ENCODE measurements around the gene KSR2. TPM values are rescaled to one million over a fixed set of nuclear protein-coding genes. Genes with fewer than 3 reads are reported as not detected.

Gene KSR2
- total RNA-seq, 1 donor = under 0.01 TPM

GRCh38 chr12:117437516-117438255 lies 531.1 kb downstream of the KSR2 start:
- TF ChIP-seq CTCF (IDR thresholded peaks at IDR 0.05; ENCODE audit: insufficient read depth, low read length) = no peak
- DNase-seq (ENCODE audit: low read depth) = no peak
- no peak overlapping the region for H3K4me3 ChIP-seq (ENCODE audit: low read depth, low read length)

- no peak for TF ChIP-seq CTCF (IDR thresholded peaks at IDR 0.05; ENCODE audit: insufficient read depth, low read length)
- no peak overlapping the region for H3K4me3 ChIP-seq (ENCODE audit: low read depth, low read length)
- DNase-seq (ENCODE audit: low read depth) = no peak
Measured at GRCh38 chr12:117433878-117434277, 534.9 kb downstream of the KSR2 start.

DNA sequence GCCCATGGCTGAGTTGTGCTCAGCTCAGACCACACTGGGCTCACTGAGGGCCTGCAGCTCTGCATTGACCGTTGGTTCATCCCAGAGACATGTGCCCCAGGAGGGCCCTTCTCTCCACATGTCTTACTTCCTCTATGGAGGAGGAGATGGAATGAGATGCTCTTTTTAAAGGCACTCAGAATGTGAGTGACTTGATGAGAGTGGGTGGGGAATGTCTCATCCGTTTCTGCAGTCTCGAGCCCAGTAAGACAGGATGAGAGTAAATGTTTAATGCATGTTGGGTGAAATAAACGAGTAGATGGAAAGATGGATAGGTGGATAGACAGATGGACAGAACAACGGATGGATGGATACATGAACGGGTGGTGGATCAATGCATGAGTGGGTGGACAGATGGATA lies 538.5 kb downstream of the KSR2 start:
- no peak for TF ChIP-seq CTCF (IDR thresholded peaks at IDR 0.05; ENCODE audit: insufficient read depth, low read length)
- no peak for DNase-seq (ENCODE audit: low read depth)
- no peak overlapping the region for H3K4me3 ChIP-seq (ENCODE audit: low read depth, low read length)

DNA sequence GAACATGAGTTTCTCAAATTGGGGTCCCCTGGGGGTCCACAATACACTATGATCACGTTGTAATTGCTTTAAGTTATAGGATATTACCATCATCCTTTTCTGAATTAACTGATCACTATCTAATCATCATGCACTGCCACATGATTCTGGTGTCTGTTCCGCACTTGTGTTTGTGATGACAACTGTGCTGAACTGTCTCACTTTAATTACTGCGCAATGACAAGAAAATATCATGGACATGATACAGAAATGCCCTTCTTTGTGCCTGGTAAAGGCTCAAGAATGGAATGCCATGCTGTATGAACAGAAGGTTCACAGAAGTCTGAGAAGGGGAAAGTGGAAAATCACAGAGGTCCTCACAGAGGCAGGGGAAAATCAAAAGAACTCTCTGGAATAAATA lies 541.6 kb downstream of the KSR2 start:
- TF ChIP-seq CTCF (IDR thresholded peaks at IDR 0.05; ENCODE audit: insufficient read depth, low read length) = no peak
- no peak for DNase-seq (ENCODE audit: low read depth)
- H3K4me3 ChIP-seq (ENCODE audit: low read depth, low read length) = no peak overlapping the region

GRCh38 chr12:117421987-117422386 lies 546.8 kb downstream of the KSR2 start:
- TF ChIP-seq CTCF (IDR thresholded peaks at IDR 0.05; ENCODE audit: insufficient read depth, low read length) = no peak
- DNase-seq (ENCODE audit: low read depth) = no peak

GRCh38 chr12:117421068-117421752 lies 547.6 kb downstream of the KSR2 start:
- no peak for DNase-seq (ENCODE audit: low read depth)
- no peak for TF ChIP-seq CTCF (IDR thresholded peaks at IDR 0.05; ENCODE audit: insufficient read depth, low read length)
- H3K4me3 ChIP-seq (ENCODE audit: low read depth, low read length) = no peak overlapping the region

More at GRCh38 chr12:117421987-117422386, 546.8 kb downstream of the KSR2 start:
- no peak overlapping the region for H3K4me3 ChIP-seq (ENCODE audit: low read depth, low read length)
